PFSK-1 (cell line): Measurements from ENCODE around the gene HBD.

Experiments
- POLR2AphosphoS5 ChIP-seq: IDR thresholded peaks from 2 replicates; pipeline ENCODE4 v1.6.1; 2012; ENCODE audit warnings: low read depth, mild to moderate bottlenecking, control low read depth, low read length, moderate library complexity
- TAF1 ChIP-seq: IDR thresholded peaks from 2 replicates; pipeline ENCODE4 v1.6.1; 2012; ENCODE audit warnings: low read length, control low read depth, borderline replicate concordance; ENCODE audit not compliant: insufficient read depth

DNA sequence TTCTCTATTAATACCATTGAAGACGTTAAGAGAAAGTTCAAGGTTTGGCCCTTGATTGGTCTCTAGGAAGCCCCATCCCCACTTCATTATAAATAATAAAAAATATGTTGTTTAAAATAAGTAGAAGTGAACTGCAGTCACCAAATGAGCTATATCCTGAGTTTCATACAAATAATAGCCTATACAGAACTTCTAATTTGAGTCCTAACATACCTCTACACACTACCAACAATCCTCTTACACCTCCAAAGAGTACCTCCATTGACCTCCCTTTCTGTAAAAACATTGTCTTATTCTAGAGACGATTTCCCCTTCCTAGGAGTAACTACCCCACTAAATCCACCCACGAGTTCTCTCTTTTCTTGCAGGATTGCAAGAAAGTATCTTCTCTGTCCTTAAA is 7.2 kb upstream of the HBD start:
- TF ChIP-seq POLR2AphosphoS5 = no peak
- no peak for TF ChIP-seq TAF1
